ENCODE data around the gene GNLY. TPM values are rescaled to one million over a fixed set of nuclear protein-coding genes. Genes with fewer than 3 reads are reported as not detected.

Gene GNLY
- total and polyA plus RNA-seq, 10 donors = 13.1 to 87.8 (median 35.2) TPM

GRCh38 chr2:85729825-85730510, 35.8 kb downstream of the GNLY start:
- no peak for TF ChIP-seq CTCF (IDR thresholded peaks at IDR 0.05 in 8 of 11, conservative IDR thresholded peaks at IDR 0.05 in 3 of 11)
- TF ChIP-seq POLR2AphosphoS5 (IDR thresholded peaks at IDR 0.05) = no peak
- TF ChIP-seq POLR2A (IDR thresholded peaks at IDR 0.05) = no peak
- intact Hi-C loops (cut with DNase I; ENCODE audit: low total_unique reads) = loop anchor here (5.0 to 10.0 kb wide), 2 partner anchors 87 to 345 kb away; no protein-coding TSS in a partner anchor
- no peak overlapping the region for H3K4me3 ChIP-seq
- no peaks in the 10 kb centered on the region for H3K36me3 ChIP-seq
- H3K9me3 ChIP-seq = no peaks in the 10 kb centered on the region
- H3K27ac ChIP-seq = no peak overlapping the region
- DNase-seq = no peak
- H3K4me1 ChIP-seq = peaks cover 0 to 26% (median 14%) of the 10 kb centered on the region in 6 donors
- 81 to 91% (median 87%) methylated on average over 9 to 10 of the region's 10 CpGs for WGBS, 5 donors
- peaks cover 0 to 26% (median 0%) of the 10 kb centered on the region in 7 donors for H3K27me3 ChIP-seq (replicated peaks in 1 of 7)

GRCh38 chr2:85730686-85731230, 36.6 kb downstream of the GNLY start:
- 82 to 92% (median 86%) methylated on average over 10 of the region's 10 CpGs for WGBS, 5 donors
- intact Hi-C loops (cut with DNase I; ENCODE audit: low total_unique reads) = no loop called here

GRCh38 chr2:85731606-85732005, 37.4 kb downstream of the GNLY start:
- no peak overlapping the region for H3K27ac ChIP-seq
- no peak for TF ChIP-seq POLR2AphosphoS5 (IDR thresholded peaks at IDR 0.05)
- no peak for TF ChIP-seq POLR2A (IDR thresholded peaks at IDR 0.05)
- no peak for TF ChIP-seq CTCF (IDR thresholded peaks at IDR 0.05 in 8 of 11, conservative IDR thresholded peaks at IDR 0.05 in 3 of 11)
- H3K36me3 ChIP-seq = no peaks in the 10 kb centered on the region
- H3K9me3 ChIP-seq = no peaks in the 10 kb centered on the region
- no peak for DNase-seq
- WGBS, 5 donors = 60 to 70% (median 65%) methylated on average over 3 of the region's 3 CpGs
- peaks cover 0 to 26% (median 0%) of the 10 kb centered on the region in 7 donors for H3K27me3 ChIP-seq (replicated peaks in 1 of 7)
- peaks cover 0 to 19% (median 14%) of the 10 kb centered on the region in 6 donors for H3K4me1 ChIP-seq
- no peak overlapping the region for H3K4me3 ChIP-seq
- intact Hi-C loops (cut with DNase I; ENCODE audit: low total_unique reads) = no loop called here

More at GRCh38 chr2:85730686-85731230, 36.6 kb downstream of the GNLY start:
- DNase-seq = no peak
- TF ChIP-seq POLR2AphosphoS5 (IDR thresholded peaks at IDR 0.05) (no peak), POLR2A (IDR thresholded peaks at IDR 0.05) (no peak), CTCF (IDR thresholded peaks at IDR 0.05 in 8 of 11, conservative IDR thresholded peaks at IDR 0.05 in 3 of 11) (no peak)
- H3K27ac ChIP-seq = no peak overlapping the region
- peaks cover 0 to 26% (median 0%) of the 10 kb centered on the region in 7 donors for H3K27me3 ChIP-seq (replicated peaks in 1 of 7)
- no peaks in the 10 kb centered on the region for H3K9me3 ChIP-seq
- no peak overlapping the region for H3K4me3 ChIP-seq
- H3K36me3 ChIP-seq = no peaks in the 10 kb centered on the region
- peaks cover 0 to 19% (median 14%) of the 10 kb centered on the region in 6 donors for H3K4me1 ChIP-seq

GRCh38 chr2:85732467-85733120, 38.4 kb downstream of the GNLY start:
- no peak for DNase-seq
- no peak for TF ChIP-seq POLR2AphosphoS5 (IDR thresholded peaks at IDR 0.05)
- no peak for TF ChIP-seq POLR2A (IDR thresholded peaks at IDR 0.05)
- TF ChIP-seq CTCF (IDR thresholded peaks at IDR 0.05 in 8 of 11, conservative IDR thresholded peaks at IDR 0.05 in 3 of 11) = no peak
- WGBS, 5 donors = 69 to 86% (median 73%) methylated on average over 2 of the region's 2 CpGs
- intact Hi-C loops (cut with DNase I; ENCODE audit: low total_unique reads) = no loop called here
- Histone ChIP-seq H3K27ac (peak overlapping the region in 5 of 8 donors; percentile 6 to 35 (median 31)), H3K4me3 (no peak overlapping the region), H3K36me3 (no peaks in the 10 kb centered on the region), H3K4me1 (peaks cover 0 to 19% (median 14%) of the 10 kb centered on the region in 6 donors), H3K27me3 (replicated peaks in 1 of 7) (peaks cover 0 to 24% (median 0%) of the 10 kb centered on the region in 7 donors), H3K9me3 (no peaks in the 10 kb centered on the region)

Measured in spleen (tissue), 11 donors.